HG02588 (cell line): ENCODE results near the gene MANF.

Experiments used
- ATAC-seq: cut with Tn5 transposase; IDR thresholded peaks from one replicate; pipeline ENCODE4 v1.9.1; 2021; ENCODE audit warnings: mild to moderate bottlenecking, moderate library complexity; ENCODE audit not compliant: unreplicated experiment

Gene MANF

GRCh38 chr3:51422211-51422610, 37.1 kb downstream of the MANF start:
- no peak for ATAC-seq

- ATAC-seq, result no peak
Measured at GRCh38 chr3:51426921-51427320, 41.8 kb downstream of the MANF start.

- no peak for ATAC-seq
Measured at GRCh38 chr3:51429138-51429537, 44.0 kb downstream of the MANF start.

- ATAC-seq, result no peak
Measured at GRCh38 chr3:51434110-51434509, 49.0 kb downstream of the MANF start.

- no peak for ATAC-seq
Measured at GRCh38 chr3:51434746-51435327, 49.7 kb downstream of the MANF start.

- no peak for ATAC-seq
Measured at GRCh38 chr3:51436998-51437639, 52.0 kb downstream of the MANF start.
